ENCODE data around the gene FTO. TPM values are rescaled to one million over a fixed set of nuclear protein-coding genes. Genes with fewer than 3 reads are reported as not detected.

Gene FTO
- total RNA-seq, 1 donor from 2014 or later: 75.6 TPM

GRCh38 chr16:53768167-53768566 lies 64.2 kb downstream of the FTO start:
- no peak for DNase-seq
- Histone ChIP-seq H3K9me3 (no peaks in the 10 kb centered on the region), H3K4me3 (no peak overlapping the region), H3K4me1 (peaks cover 43% of the 10 kb centered on the region), H3K27ac (no peak overlapping the region), H3K27me3 (no peaks in the 10 kb centered on the region), H3K36me3 (no peaks in the 10 kb centered on the region)
- ATAC-seq: no peak
- intact Hi-C loops (cut with DNase I): no loop called here
- TF ChIP-seq CTCF (IDR thresholded peaks at IDR 0.05): no peak

GRCh38 chr16:53768593-53768992 lies 64.6 kb downstream of the FTO start:
- Histone ChIP-seq H3K27me3 (no peaks in the 10 kb centered on the region), H3K4me3 (no peak overlapping the region), H3K27ac (no peak overlapping the region), H3K4me1 (peaks cover 47% of the 10 kb centered on the region), H3K9me3 (no peaks in the 10 kb centered on the region), H3K36me3 (no peaks in the 10 kb centered on the region)
- intact Hi-C loops (cut with DNase I): no loop called here
- TF ChIP-seq CTCF (IDR thresholded peaks at IDR 0.05): no peak
- DNase-seq (no peak), ATAC-seq (peak; percentile 57)

GRCh38 chr16:53769185-53769584 lies 65.2 kb downstream of the FTO start:
- no peak for DNase-seq
- Histone ChIP-seq H3K27me3 (no peaks in the 10 kb centered on the region), H3K4me1 (peaks cover 53% of the 10 kb centered on the region), H3K36me3 (no peaks in the 10 kb centered on the region), H3K4me3 (no peak overlapping the region), H3K27ac (peak overlapping the region; percentile 37), H3K9me3 (no peaks in the 10 kb centered on the region)
- intact Hi-C loops (cut with DNase I): no loop called here
- no peak for TF ChIP-seq CTCF (IDR thresholded peaks at IDR 0.05)
- ATAC-seq: no peak

- no peak for TF ChIP-seq CTCF (IDR thresholded peaks at IDR 0.05)
- Histone ChIP-seq H3K4me3 (no peak overlapping the region), H3K36me3 (no peaks in the 10 kb centered on the region), H3K4me1 (peaks cover 57% of the 10 kb centered on the region), H3K27ac (peak overlapping the region; percentile 37), H3K9me3 (no peaks in the 10 kb centered on the region), H3K27me3 (no peaks in the 10 kb centered on the region)
- intact Hi-C loops (cut with DNase I): no loop called here
- no peak for ATAC-seq
- DNase-seq: no peak
These were observed 65.8 kb downstream of the FTO start for GRCh38 chr16:53769787-53770186.

GRCh38 chr16:53770641-53771040 lies 66.7 kb downstream of the FTO start:
- peaks cover 66% of the 10 kb centered on the region for H3K4me1 ChIP-seq
- intact Hi-C loops (cut with DNase I): no loop called here
- H3K36me3 ChIP-seq: no peaks in the 10 kb centered on the region
- H3K27ac ChIP-seq: peak overlapping the region; percentile 18
- no peaks in the 10 kb centered on the region for H3K27me3 ChIP-seq
- no peaks in the 10 kb centered on the region for H3K9me3 ChIP-seq
- TF ChIP-seq CTCF (IDR thresholded peaks at IDR 0.05): no peak
- DNase-seq (no peak), ATAC-seq (no peak)
- no peak overlapping the region for H3K4me3 ChIP-seq

Data from upper lobe of right lung (tissue), 1 donor.